GM18505 (cell line): ENCODE measurements around the gene UQCRC1.
A peak's percentile ranks its signal among the peaks of the same experiment; 100 is the strongest.

Experiments used
- ATAC-seq: cut with Tn5 transposase; IDR thresholded peaks from one replicate; pipeline ENCODE4 v1.9.1; 2021; ENCODE audit not compliant: unreplicated experiment
- POLR2A ChIP-seq: IDR thresholded peaks from 4 replicates; pipeline ENCODE4 v1.6.1; 2011; ENCODE audit warnings: borderline replicate concordance; ENCODE audit not compliant: insufficient read depth, insufficient read length; ENCODE audit errors: extremely low read depth

Gene UQCRC1

DNA sequence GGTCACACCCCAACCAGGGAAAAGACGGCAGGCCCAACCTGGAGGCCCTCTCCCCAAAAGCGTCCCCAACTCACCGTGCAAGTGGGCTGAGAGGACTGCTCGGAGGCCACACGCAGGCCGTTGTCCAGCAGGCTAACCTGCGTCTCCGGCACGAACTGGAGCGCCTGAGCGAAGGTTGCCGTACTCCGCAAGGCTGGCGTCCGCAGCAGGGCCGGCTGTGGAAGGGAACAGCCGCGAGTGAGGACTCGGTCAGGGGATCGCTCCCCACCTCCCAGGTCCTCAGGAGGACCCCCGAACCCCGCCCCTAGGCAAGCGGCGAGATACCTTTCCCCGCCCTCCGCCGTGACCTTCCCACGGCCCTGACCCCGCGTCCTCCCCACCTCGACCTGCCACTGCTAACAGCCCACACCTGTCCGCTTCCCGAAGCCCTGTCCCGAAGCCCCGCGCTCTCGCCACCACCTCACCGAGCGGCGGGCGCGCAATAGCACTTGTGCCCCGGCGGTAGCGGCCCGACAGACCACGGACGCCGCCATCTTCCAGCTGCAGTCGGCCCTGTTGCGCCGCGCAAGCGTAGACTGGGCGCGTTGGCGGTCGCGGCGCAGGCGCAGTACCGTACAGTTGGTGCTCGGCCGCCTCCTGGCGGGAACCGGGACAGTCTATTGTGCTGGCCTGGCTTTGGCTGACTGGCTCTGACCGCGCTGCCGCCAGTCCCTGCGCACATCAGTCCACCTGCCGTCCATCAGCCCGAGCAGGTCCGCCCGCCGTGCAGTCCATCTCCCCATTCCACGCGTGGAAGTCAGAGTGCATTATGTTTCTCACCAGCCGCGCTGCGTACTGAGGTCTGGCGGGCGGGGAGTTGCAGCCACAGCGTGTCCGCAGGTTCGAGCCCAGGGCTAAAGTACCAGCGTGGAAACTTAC, at the start of gene UQCRC1:
Gene UQCRC1, minus strand, starts transcription at position 559 of the 918 bp plus-strand sequence. Its CDS starts 26 bp downstream, at position 533.
- peak; percentile 94 for TF ChIP-seq POLR2A
- peak; percentile 93 for ATAC-seq

DNA sequence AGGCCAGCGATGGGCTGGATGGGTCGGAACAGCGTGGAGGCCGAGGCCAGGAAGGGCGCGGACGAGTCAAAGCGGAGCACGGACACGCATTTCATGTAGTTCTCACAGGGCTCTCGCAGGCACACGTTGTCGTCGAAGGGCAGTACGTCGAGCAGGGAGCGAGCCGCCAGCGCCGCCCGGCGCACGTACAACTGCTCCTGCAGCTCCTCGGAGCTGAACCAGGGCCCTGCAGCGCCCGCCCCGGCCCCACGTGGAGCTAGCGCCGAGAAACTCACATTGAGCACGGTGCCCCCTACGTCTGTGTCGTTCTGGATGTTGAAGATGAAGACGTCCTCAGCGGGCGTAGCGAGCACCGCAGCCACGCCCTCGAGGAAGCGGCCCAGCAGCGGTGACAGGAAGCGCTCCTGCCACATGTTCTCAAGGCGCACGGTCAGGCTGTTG, 47.4 kb upstream of the UQCRC1 start:
- no peak for TF ChIP-seq POLR2A
- ATAC-seq: no peak

DNA sequence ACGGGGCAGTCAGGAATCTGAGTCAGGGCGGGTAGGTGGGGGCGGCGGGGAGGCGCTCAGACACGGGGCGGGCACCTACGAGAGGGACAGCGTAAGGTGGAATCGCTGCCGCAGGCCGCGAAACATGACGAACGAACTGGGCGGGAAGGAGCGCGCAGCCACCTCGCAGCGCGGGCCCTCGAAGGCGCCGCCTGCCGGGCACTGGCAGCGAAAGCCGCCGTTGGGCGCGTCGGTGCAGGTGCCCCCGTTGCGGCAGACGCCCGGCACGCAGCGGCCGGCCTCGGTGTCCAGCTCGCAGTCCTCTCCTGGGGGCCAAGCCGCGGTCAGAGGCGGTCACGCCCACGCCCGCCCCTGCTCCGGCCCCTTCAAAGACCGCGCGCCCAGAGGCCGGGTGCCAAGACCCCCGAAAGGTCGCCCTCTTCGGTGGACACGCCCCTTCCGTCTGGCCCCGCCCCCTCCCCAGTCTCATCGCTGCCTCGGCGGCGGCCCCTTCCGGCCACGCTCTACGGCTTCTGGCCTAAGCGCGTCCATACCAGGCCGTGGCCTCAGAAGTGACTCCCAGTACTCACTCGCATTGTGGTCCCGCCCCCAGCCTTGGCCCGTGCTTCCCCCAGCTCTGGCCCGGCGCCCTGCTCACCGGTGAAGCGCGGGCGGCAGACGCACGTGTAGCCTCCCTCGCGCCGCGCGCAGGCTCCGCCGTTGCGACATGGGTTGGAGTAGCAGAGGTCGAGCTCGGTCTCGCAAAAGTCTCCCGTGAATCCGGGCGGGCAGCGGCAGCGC, 46.8 kb upstream of the UQCRC1 start:
- peak; percentile 50 for ATAC-seq
- TF ChIP-seq POLR2A: no peak

DNA sequence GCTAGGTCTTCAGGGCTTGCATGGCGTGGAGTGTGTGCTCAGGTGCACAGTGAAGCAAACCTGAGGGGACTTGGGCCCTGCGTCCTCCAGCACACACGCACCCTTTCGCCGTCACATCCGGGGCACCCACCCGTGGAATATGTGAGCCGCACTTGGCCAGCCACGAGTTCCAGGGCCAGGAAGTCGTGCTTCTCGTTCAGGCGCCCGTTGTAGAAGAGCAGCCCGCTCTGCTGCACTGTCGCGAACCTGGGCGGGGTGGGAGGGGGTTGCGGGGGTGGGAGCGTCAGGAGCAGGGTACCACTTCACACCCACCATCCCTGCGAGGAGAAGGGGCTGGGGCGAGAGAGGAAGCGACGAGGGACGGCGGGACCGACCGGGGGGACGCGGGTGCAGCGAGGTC, 46.2 kb upstream of the UQCRC1 start:
- peak; percentile 4 for ATAC-seq
- TF ChIP-seq POLR2A: no peak

DNA sequence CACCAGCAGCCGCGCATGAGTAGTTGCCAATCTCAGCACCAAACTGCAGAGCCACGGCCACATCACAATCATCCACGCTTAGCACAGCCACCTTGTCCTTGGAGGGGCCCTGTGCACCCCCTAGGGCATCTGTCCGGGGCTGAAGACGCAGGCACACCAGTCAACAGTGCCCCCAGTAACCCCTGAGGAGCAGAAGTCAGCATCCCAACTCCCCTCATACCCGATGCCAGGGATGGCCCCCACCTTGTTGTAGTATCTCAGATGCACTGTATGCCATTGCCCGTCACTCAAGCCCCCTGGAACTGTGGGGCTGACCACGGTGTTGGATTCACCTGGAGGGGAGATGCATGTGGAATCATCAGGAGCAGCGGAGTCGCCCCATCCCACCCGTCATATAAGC, 45.6 kb upstream of the UQCRC1 start:
- TF ChIP-seq POLR2A: no peak
- ATAC-seq: no peak

DNA sequence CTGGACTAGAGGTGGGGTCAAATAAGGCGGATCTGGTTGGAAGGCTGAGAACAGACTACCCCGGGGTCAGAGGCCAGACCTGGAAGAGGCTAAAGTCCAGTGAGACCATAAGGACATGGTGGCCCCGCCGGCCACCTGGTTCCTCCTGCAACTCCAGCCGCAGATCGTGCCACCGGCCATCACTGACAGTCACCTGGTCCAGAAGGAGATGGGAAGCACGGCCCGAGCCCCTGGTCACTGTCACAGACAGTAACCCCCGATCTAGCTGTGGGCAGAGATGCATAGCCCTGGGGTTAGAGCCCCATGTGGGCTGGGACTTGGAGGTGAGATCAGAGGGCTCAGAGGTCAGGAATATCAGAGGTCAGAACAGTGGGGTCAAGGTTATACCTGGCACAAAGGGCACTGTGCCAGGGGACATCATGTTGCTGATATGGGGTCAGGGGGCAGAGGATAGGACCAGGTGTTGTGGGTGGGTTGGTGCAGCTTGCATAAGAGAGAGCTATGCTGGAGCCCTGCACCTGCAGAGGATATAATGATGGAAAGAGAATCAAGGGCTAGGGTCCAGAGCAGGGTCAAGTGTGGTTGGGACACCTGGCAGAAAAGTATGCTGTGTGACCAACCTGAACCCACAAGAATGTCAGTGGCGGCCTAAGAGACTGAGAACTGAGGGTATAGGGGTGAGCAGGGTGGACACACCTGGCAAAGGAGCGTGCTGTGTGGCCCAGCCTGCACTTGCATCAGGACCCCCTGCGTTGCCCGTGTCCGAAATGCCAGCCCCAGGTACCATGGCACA, 43.7 kb upstream of the UQCRC1 start:
- TF ChIP-seq POLR2A: no peak
- no peak for ATAC-seq

DNA sequence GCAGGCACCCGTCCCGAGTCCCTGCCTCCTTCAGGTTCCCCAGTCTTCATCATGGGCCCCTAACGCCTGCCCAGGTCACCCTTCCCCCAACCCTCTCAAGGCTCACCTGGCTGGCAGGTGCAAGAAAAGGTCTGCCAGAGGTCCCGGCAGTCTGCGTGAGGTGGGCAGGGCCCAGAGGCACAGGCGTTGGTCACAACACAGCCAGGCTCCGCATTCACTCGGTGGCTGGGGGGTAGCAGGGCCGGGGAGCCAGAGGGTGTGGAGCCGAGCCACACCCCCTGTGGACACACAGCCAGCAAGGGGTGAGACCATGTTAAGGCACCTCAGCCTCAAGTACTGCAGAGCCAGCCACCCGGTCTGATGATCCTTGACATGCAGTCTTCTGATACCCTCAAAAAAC, 42.3 kb upstream of the UQCRC1 start:
- no peak for TF ChIP-seq POLR2A
- ATAC-seq: no peak

DNA sequence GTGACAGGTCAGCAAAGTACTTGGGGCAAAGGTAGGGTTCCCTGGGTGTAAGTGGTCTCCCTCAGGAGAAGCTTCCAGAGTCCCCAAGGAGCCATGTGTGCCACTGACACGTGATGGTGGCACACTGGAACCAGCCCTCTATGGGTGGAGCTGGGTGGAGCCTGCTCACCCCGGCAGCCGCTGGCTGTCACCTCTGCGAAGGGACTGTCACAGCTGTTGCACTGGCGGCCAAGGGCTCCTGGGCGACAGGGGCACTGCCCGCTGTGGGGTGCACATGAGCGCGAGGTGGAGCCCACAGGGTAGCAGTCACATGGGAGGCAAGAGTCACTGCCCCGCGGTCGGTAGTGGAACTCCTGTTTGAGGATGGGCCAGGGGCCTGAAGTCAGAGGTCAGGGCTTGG, 41.3 kb upstream of the UQCRC1 start:
- ATAC-seq: no peak
- TF ChIP-seq POLR2A: no peak

DNA sequence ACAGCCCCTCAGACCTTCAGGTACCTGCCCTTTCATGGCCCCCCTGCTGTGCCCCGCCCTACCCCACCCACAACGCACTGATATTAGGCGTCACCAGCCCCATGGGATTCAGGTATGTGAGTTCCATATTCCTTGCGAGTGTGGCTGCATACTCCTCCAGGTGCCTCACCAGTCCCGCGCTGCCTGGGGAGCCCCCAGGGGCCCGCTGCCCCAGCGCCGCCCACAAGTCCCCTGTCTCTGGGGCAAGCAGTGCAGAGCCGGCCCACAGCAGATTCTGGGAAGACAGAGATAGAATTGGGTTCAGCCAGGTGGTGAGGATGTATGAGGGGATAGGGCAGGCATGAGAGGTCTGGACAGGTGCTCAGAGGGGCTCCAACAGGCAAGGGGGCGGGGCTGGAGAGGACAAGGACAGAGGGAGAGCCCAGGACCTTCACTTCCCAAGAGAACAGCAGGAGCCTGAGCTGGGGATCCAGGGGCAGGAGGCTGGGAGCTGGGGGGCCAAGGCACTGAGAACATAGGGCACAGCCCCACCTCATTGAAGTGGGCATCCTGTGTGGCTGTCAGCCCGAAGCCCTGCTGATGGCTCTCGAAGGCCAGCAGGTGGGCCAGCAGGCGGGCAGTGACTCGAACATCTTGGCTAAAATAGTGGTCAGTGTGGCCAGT, 38.9 kb upstream of the UQCRC1 start:
- ATAC-seq: no peak

DNA sequence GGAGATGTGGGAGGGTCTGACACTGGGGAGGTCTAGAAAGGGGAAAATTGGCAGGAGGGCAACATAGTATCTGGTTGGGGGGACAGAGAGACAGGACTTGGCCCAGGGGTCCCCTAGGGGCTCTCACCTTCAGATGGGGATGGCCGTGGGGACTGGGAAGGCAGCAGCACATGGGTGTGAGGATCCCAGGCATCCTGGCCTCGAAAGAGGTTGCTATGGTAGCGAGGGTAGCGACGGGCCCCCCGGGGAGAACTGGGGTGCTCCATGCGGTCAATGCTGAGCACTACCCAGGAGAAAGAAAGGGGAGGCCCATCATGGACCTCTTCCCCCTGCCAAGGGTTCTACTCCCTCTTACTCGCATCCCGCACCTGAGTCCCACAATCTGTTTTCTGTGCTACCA, 38.3 kb upstream of the UQCRC1 start:
- no peak for ATAC-seq
- no peak for TF ChIP-seq POLR2A

More for the DNA sequence above, 38.9 kb upstream of the UQCRC1 start:
- no peak for TF ChIP-seq POLR2A

DNA sequence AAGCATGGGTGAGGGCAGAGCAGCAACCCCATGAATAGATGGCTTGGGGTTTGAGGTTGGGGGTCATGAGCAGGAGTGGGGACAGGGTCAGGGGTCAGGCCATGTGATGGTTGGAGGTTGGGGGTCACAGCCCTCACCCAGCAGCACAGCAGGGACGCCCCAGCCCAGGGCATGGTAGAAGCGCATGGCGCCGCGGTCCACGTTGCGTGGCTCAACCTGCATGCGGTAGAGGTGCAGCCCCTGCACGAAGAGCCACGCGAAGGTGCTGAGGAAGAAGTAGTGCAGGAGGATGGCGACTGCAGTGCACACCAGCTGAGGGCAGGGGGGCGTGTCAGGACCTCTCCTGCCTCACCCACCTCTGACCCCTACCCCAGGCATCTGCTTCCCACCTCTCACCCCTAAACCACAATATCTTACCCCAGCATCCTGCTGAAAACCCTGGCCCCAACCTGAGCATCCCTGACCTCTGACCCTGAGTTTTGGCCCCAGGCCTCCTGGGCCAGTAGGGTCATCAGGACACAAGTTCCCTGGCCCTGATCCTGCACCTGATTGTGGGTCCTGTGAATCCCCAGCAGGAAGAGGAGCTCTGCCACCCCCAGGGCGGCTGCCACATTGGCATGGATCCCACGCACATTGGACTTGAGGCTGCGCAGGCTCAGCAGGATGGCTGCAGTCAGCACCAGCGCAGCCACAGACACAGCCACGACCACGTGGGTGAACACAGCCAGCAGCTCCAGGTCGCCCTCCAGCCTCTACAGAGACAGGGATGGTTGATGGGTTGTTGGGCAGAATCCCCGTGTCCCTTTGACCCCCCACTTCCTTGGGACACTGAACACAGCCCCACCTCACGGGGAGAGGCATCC, 35.7 kb upstream of the UQCRC1 start:
- no peak for ATAC-seq
- TF ChIP-seq POLR2A: no peak

DNA sequence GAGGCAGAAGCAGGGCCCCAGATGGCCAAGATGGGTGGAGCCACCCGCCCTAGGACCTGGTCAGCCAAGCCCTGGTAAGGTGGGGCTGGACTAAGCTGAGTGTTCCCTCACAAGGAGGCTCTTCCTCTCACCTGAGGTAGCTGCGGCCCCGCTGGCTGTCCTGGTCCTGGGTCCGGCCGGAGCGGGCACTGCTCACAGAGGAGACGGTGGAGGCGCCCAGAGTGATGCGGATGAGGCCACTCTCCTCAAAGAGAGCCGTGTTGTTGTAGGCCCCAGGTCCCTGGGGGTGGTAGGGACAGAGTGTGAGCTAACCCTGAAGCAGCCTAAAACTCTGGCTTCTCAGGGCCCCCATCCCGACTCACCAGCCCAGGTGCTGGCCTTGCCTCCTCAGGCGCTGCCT, 33.2 kb upstream of the UQCRC1 start:
- no peak for ATAC-seq
- TF ChIP-seq POLR2A: no peak

DNA sequence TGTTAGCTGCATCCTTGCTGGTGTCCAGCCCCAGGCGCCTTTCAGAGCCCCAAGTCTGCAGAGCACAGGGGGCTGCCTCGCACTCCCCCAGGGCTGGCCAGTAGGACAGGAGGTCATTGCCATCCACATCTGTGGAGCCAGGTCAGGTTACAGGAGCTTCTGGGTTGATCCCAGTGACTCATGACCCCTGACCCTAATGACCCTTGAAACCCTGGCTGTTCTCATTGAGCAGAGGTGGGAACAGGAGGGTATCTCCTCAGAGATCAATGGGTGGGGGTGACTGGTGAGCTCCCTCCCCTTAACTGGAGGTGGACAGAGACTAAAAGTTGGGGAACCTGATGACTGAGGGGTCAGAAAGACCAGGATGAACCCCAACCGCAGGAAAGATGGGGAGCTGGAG, 31.9 kb upstream of the UQCRC1 start:
- no peak for ATAC-seq
- TF ChIP-seq POLR2A: no peak
